GM10266 (cell line): ENCODE results near the gene CA6.

Experiments used
- DNase-seq: peaks from one replicate; pipeline ENCODE4 v3.0.0; 2012; ENCODE audit errors: extremely low spot score
- TF ChIP-seq, protein P1 (sequence below): IDR thresholded peaks from 2 replicates; pipeline ENCODE4 v1.5.1; 2012; ENCODE audit warnings: mild to moderate bottlenecking, low read depth; ENCODE audit not compliant: control insufficient read depth, insufficient read depth; ENCODE audit errors: missing control alignments

The CA6 gene

GRCh38 chr1:9008236-9008635 is 62.6 kb downstream of the CA6 start:
- TF ChIP-seq, protein P1, sequence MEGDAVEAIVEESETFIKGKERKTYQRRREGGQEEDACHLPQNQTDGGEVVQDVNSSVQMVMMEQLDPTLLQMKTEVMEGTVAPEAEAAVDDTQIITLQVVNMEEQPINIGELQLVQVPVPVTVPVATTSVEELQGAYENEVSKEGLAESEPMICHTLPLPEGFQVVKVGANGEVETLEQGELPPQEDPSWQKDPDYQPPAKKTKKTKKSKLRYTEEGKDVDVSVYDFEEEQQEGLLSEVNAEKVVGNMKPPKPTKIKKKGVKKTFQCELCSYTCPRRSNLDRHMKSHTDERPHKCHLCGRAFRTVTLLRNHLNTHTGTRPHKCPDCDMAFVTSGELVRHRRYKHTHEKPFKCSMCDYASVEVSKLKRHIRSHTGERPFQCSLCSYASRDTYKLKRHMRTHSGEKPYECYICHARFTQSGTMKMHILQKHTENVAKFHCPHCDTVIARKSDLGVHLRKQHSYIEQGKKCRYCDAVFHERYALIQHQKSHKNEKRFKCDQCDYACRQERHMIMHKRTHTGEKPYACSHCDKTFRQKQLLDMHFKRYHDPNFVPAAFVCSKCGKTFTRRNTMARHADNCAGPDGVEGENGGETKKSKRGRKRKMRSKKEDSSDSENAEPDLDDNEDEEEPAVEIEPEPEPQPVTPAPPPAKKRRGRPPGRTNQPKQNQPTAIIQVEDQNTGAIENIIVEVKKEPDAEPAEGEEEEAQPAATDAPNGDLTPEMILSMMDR, result peak; percentile 17
- DNase-seq, result no peak

DNA sequence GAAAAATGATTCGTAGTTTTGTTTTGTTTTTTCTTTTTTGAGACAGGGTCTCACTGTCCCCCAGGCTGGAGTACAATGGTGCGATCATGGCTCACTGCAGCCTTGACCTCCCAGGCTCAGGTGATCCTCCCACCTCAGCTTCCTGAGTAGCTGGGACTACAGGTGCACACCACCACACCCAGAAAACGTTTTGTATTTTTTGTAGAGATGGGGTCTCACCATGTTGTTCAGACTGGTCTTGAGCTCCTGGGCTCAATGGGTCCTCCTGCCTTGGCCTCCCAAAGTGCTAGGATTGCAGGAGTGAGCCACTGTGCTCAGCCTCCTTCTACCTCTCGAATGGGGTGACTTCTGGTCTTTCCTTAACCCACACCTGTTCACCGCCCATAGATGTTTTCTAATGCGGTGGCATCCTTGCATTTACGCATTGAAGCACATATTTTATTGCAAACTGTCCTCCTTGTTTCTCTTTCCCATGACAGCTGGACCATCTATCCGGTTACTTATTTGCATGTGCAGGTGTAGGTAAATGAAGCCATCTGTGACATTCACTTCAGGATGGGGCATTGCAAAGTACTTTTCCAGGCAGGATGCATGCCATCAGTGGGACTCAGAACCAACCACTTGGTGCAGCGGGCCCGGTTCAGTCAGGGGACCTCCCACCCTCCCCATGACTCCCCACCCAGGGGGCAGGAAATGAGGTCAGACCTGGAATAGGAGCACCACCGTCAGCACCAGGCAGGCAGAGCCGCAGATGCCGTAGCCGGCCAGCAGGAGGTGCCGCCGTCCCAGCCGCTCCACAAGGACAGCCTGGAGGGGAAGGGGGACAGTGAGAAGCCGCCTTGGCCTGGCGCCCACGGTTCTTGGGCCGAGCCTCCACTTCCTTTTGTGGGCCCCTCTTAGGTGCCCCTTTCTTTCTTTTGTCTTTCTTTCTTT is 64.0 kb downstream of the CA6 start:
- DNase-seq, result peak; percentile 62
- TF ChIP-seq, protein P1, result peak; percentile 67

- peak; percentile 51 for DNase-seq
- TF ChIP-seq, protein P1, result no peak
Observed at GRCh38 chr1:9010781-9011323, 65.2 kb downstream of the CA6 start.

DNA sequence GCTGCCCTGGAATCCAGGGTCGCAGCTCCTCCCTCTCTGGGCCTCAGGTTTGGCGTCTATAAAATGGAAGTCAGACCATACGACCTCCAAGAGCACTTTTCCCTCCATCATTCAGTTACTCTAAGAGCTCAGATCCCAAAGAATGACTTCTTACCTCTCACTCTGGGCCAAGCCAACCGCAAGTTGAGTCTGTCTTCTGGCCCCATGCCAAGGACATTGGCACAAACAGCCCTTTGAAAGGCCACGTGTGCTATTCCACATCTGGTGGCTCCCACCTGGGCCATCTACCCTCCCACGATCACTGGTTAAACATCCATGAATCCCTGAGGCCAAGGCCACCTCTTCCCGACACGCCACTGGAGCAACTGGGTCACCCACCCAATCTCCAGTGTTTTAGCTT is 68.2 kb downstream of the CA6 start:
- DNase-seq, result no peak
- TF ChIP-seq, protein P1, result no peak

DNA sequence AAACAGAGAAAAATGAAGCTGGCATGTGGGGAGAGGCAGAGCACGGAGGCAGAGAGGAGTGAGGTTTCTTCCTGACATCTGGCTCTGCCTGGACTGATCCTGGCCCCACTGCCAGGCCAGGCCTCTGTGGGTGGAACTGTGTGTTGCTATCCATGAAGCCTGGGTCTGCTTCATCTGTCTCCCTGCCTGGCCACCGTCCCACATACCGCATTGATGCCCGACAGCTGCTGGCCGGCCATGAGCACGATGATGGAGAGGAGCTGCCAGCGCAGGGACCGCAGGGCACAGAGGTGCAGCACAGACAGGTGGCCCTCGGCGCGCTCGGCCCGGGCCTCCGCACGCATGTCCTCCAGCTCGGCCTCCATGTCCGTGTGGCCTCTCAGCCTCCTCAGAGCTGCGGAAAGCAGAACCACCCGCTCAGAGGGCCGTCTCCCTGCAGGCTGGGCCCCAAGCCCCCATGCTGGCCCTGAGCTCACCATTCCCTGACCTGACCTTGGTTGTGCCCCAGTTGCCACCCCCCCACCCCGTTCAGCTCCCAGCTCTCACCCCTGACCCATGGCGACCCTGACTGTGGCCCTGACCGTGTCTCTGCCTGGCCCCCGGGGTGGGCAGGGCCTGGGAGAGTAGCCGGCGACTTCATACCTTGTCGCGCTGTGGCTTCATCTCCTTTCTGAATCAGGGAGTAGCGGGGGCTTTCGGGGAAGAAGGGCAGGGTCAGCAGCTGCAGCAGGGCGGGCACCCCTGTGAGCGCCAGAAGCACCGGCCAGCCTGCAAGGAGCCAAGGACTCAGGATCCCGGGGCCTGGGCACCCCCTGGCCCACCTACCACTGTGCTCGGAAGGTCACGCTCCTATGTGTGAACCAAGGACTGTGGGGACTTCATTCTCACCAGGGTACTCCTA is 69.1 kb downstream of the CA6 start:
- no peak for DNase-seq
- TF ChIP-seq, protein P1, result no peak

DNA sequence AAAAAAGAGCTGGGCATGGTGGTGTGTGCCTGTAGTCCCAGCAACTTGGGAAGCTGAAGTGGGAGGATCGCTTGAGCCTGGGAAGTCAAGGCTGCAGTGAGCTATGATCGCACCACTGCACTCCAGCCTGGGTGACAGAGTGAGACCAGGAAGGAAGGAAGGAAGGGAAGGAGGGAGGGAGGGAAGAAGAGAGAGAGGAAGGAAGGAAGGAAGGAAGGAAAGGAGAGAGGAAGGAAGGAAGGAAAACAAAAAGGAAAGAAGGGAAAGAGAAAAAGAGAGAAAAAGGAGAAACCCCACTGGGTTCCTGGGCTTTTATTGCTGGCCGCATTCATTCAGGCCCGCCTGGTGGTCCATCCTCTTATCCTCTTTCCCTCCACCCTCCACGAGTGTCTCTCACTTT is 70.8 kb downstream of the CA6 start:
- DNase-seq, result no peak
- TF ChIP-seq, protein P1, result no peak
